Liver (tissue), 9 donors: ENCODE data around the gene BHLHA15. TPM values are rescaled to one million over a fixed set of nuclear protein-coding genes. Genes with fewer than 3 reads are reported as not detected.
A peak's percentile ranks its signal among the peaks of the same experiment; 100 is the strongest.

ENCODE experiments used
- DNase-seq: peaks from one replicate; pipeline ENCODE4 v3.0.0-alpha.2; 2017; ENCODE audit warnings: low spot score
- H3K27ac ChIP-seq, 2 donors: one replicate each; pipeline ENCODE4 v1.7.0; 2013; ENCODE audit warnings: inconsistent platforms in 2 of 2, low read length in 2 of 2, control low read depth in 1 of 2, low read depth in 1 of 2, mild to moderate bottlenecking in 1 of 2
- H3K27me3 ChIP-seq, 4 donors: one replicate each; pipeline versions ENCODE4 v1.6.1 to v1.7.0; 2013; ENCODE audit warnings: low read length in 3 of 4, inconsistent platforms in 1 of 4, mild to moderate bottlenecking in 1 of 4, moderate library complexity in 1 of 4; ENCODE audit not compliant: control insufficient read depth in 4 of 4, insufficient read depth in 4 of 4
- H3K36me3 ChIP-seq, 4 donors: one replicate each; pipeline versions ENCODE4 v1.6.1 to v1.7.0; 2013; ENCODE audit warnings: low read length in 3 of 4, mild to moderate bottlenecking in 3 of 4, low read depth in 1 of 4, moderate library complexity in 1 of 4; ENCODE audit not compliant: control insufficient read depth in 4 of 4, insufficient read depth in 3 of 4
- H3K4me1 ChIP-seq, 4 donors: one replicate each; pipeline versions ENCODE4 v1.6.1 to v1.7.0; 2013; ENCODE audit warnings: low read length in 3 of 4, mild to moderate bottlenecking in 3 of 4, moderate library complexity in 1 of 4; ENCODE audit not compliant: control insufficient read depth in 4 of 4, insufficient read depth in 4 of 4
- H3K4me3 ChIP-seq, 3 donors: one replicate each; pipeline versions ENCODE4 v1.6.1 to v1.7.0; 2013; ENCODE audit warnings: low read length in 3 of 3, control low read depth in 1 of 3, low read depth in 1 of 3, mild to moderate bottlenecking in 1 of 3
- H3K9ac ChIP-seq, 2 donors: one replicate each; pipeline ENCODE4 v1.7.0; 2013; ENCODE audit warnings: low read length in 2 of 2, mild to moderate bottlenecking in 2 of 2, moderate library complexity in 2 of 2, control low read depth in 1 of 2, low read depth in 1 of 2
- H3K9me3 ChIP-seq, 4 donors: one replicate each; pipeline versions ENCODE4 v1.6.1 to v1.7.0; 2013; ENCODE audit warnings: low read length in 3 of 4; ENCODE audit not compliant: control insufficient read depth in 4 of 4
- EGR1 ChIP-seq, 2 donors: IDR thresholded peaks; 2 replicates each; pipeline ENCODE4 v1.6.1; 2016 to 2018; ENCODE audit warnings: antibody characterized with exemption in 2 of 2, low read depth in 2 of 2
- FOXA1 ChIP-seq: IDR thresholded peaks from 2 replicates; pipeline ENCODE4 v1.6.1; 2016; ENCODE audit warnings: antibody characterized with exemption
- FOXA2 ChIP-seq: IDR thresholded peaks from 2 replicates; pipeline ENCODE4 v1.6.1; 2016; ENCODE audit warnings: antibody characterized with exemption
- GABPA ChIP-seq, 2 donors: IDR thresholded peaks in 1 of 2; conservative IDR thresholded peaks in 1 of 2; 2 replicates each; pipeline ENCODE4 v1.6.1; 2016; ENCODE audit warnings: antibody characterized with exemption in 2 of 2, mild to moderate bottlenecking in 1 of 2, moderate library complexity in 1 of 2
- HNF4G ChIP-seq: IDR thresholded peaks from 2 replicates; pipeline ENCODE4 v1.6.1; 2016; ENCODE audit warnings: antibody characterized with exemption
- JUND ChIP-seq, 2 donors: IDR thresholded peaks; 2 replicates each; pipeline ENCODE4 v1.6.1; 2016; ENCODE audit warnings: antibody characterized with exemption in 2 of 2
- NR2F2 ChIP-seq: IDR thresholded peaks from 2 replicates; pipeline ENCODE4 v1.6.1; 2016; ENCODE audit warnings: antibody characterized with exemption
- RAD21 ChIP-seq, 2 donors: IDR thresholded peaks; 2 replicates each; pipeline ENCODE4 v1.6.1; 2016; ENCODE audit warnings: antibody characterized with exemption in 2 of 2, mild to moderate bottlenecking in 2 of 2
- RXRA ChIP-seq, 2 donors: IDR thresholded peaks; 2 replicates each; pipeline ENCODE4 v1.6.1; 2017 to 2018; ENCODE audit warnings: antibody characterized with exemption in 2 of 2, mild to moderate bottlenecking in 1 of 2
- TAF1 ChIP-seq: conservative IDR thresholded peaks from 2 replicates; pipeline ENCODE4 v1.6.1; 2016; ENCODE audit warnings: antibody characterized with exemption, mild to moderate bottlenecking
- YY1 ChIP-seq: IDR thresholded peaks from 2 replicates; pipeline ENCODE4 v1.6.1; 2016; ENCODE audit warnings: antibody characterized with exemption, mild to moderate bottlenecking
- WGBS: extraction: QIAGEN DNeasy Blood & Tissue Kit; methylation state at CpG from one replicate; pipeline ENCODE4 v1.1.7; 2013; 5-methylcytosine and 5-hydroxymethylcytosine counted together
- polyA plus RNA-seq, 2 donors: library from polyadenylated mRNA; stranded (reverse) in 1 of 2; unstranded in 1 of 2; fragments of 200-250 nt in 1 of 2; fragments of >200 nt in 1 of 2; fragmentation: Nextera tagmentation in 1 of 2; extraction: Ambion mirVana in 1 of 2; gene quantifications; one replicate each; pipeline versions ENCODE4 v1.2.1 to v1.2.3, GENCODE V29; 2013 to 2015
- total RNA-seq, 2 donors: library from RNA; depleted of rRNA; stranded (reverse); fragments of >200 nt; gene quantifications; one replicate each; pipeline ENCODE4 v1.2.3, GENCODE V29; 2014
- TF ChIP-seq, protein P1 (sequence below): IDR thresholded peaks from 2 replicates; pipeline ENCODE4 v1.6.1; 2016; ENCODE audit warnings: antibody characterized with exemption, mild to moderate bottlenecking
- TF ChIP-seq, protein P2 (sequence below): fragments of 150-350 bp; IDR thresholded peaks from 2 replicates; pipeline ENCODE4 v1.5.1; 2017; ENCODE audit warnings: improper control_type of control experiment, low read depth, low read length; ENCODE audit not compliant: missing input control
- TF ChIP-seq, protein P3 (sequence below): IDR thresholded peaks from 2 replicates; pipeline ENCODE4 v1.6.1; 2016; ENCODE audit warnings: antibody characterized with exemption
- TF ChIP-seq, protein P4 (sequence below): IDR thresholded peaks from 2 replicates; pipeline ENCODE4 v1.6.1; 2016; ENCODE audit warnings: antibody characterized with exemption
- TF ChIP-seq, protein P5 (sequence below): IDR thresholded peaks from 2 replicates; pipeline ENCODE4 v1.6.1; 2016; ENCODE audit warnings: antibody characterized with exemption
- donor health status: healthy.
- donor health status: healthy.
- donor health status: healthy.
- donor health status: healthy.
- donor health status: healthy.

BHLHA15 gene
- total and polyA plus RNA-seq, 4 donors = 1.0 to 28.9 (median 7.6) TPM

DNA sequence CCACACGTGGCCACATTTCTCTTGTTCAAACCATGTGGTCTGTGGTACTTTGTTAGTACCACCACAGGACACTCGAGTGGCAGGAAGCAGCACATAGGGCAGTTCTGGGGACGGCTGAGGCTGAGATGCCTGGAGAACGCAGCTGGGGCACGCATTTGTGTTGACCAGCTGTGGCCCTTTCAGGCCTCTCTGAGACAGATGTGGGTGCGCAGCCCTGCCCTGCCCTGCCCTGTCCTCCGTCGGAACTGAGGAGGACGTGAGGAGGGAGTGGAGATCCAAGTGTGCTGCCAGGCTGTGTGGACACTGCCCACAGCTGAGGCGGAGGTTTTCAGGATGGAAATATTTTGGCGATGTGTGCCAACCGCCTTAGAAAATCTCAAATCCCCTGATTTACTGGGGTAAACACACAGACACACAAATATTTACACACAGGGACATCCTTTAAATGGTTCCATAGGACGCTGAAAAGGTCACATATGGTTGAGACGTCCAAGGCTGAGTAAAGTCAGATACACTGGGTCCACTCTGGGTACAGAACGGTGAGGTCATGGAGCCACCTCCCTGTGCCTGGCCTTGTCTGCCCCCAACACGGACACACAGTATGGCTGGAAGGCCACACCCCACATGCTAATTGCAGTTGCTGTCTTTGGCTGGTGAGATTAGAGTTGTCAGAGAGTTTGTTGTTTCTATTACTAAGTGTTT, 14.8 kb downstream of the BHLHA15 start (continued):
- TF ChIP-seq, protein P1, sequence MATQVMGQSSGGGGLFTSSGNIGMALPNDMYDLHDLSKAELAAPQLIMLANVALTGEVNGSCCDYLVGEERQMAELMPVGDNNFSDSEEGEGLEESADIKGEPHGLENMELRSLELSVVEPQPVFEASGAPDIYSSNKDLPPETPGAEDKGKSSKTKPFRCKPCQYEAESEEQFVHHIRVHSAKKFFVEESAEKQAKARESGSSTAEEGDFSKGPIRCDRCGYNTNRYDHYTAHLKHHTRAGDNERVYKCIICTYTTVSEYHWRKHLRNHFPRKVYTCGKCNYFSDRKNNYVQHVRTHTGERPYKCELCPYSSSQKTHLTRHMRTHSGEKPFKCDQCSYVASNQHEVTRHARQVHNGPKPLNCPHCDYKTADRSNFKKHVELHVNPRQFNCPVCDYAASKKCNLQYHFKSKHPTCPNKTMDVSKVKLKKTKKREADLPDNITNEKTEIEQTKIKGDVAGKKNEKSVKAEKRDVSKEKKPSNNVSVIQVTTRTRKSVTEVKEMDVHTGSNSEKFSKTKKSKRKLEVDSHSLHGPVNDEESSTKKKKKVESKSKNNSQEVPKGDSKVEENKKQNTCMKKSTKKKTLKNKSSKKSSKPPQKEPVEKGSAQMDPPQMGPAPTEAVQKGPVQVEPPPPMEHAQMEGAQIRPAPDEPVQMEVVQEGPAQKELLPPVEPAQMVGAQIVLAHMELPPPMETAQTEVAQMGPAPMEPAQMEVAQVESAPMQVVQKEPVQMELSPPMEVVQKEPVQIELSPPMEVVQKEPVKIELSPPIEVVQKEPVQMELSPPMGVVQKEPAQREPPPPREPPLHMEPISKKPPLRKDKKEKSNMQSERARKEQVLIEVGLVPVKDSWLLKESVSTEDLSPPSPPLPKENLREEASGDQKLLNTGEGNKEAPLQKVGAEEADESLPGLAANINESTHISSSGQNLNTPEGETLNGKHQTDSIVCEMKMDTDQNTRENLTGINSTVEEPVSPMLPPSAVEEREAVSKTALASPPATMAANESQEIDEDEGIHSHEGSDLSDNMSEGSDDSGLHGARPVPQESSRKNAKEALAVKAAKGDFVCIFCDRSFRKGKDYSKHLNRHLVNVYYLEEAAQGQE = no peak
- TF ChIP-seq GABPA (IDR thresholded peaks at IDR 0.05 in 1 of 2, conservative IDR thresholded peaks at IDR 0.05 in 1 of 2) (no peak), FOXA2 (no peak)
- TF ChIP-seq, protein P2, sequence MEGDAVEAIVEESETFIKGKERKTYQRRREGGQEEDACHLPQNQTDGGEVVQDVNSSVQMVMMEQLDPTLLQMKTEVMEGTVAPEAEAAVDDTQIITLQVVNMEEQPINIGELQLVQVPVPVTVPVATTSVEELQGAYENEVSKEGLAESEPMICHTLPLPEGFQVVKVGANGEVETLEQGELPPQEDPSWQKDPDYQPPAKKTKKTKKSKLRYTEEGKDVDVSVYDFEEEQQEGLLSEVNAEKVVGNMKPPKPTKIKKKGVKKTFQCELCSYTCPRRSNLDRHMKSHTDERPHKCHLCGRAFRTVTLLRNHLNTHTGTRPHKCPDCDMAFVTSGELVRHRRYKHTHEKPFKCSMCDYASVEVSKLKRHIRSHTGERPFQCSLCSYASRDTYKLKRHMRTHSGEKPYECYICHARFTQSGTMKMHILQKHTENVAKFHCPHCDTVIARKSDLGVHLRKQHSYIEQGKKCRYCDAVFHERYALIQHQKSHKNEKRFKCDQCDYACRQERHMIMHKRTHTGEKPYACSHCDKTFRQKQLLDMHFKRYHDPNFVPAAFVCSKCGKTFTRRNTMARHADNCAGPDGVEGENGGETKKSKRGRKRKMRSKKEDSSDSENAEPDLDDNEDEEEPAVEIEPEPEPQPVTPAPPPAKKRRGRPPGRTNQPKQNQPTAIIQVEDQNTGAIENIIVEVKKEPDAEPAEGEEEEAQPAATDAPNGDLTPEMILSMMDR = no peak

DNA sequence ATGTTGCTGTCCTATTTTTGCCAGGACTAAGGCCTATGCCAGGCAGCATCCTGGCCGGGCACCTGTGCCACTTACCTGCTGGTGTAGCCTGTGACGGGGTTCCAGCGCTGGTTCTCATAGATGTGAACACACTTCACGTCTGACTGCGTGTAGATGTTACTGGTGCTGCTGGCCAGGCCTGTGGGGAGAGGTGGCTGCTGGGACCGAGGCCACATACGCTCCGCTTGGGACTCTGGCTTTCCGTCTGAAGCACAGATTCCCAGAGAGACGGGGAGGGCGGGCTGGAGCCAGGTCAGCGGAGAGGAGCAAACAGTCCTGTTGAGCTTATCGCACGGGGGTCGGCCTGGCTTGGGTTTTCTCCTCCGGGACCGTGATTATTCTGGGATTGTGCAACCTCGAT, 16.7 kb downstream of the BHLHA15 start:
- Histone ChIP-seq H3K9ac (no peak overlapping the region), H3K4me1 (no peaks in the 10 kb centered on the region), H3K27ac (no peak overlapping the region), H3K4me3 (no peak overlapping the region), H3K9me3 (no peaks in the 10 kb centered on the region), H3K36me3 (peaks cover 0 to 19% (median 4%) of the 10 kb centered on the region in 4 donors), H3K27me3 (no peaks in the 10 kb centered on the region)
- 94% methylated on average over 18 of the region's 18 CpGs for WGBS
- peak; percentile 46 for DNase-seq
- TF ChIP-seq EGR1 (IDR thresholded peaks at IDR 0.05; ENCODE audit: low read depth in 2 of 2) (no peak), HNF4G (no peak), TAF1 (no peak), RXRA (IDR thresholded peaks at IDR 0.05) (no peak), RAD21 (IDR thresholded peaks at IDR 0.05) (no peak), FOXA1 (no peak), NR2F2 (no peak), JUND (IDR thresholded peaks at IDR 0.05) (no peak), YY1 (no peak)
- TF ChIP-seq, protein P3, sequence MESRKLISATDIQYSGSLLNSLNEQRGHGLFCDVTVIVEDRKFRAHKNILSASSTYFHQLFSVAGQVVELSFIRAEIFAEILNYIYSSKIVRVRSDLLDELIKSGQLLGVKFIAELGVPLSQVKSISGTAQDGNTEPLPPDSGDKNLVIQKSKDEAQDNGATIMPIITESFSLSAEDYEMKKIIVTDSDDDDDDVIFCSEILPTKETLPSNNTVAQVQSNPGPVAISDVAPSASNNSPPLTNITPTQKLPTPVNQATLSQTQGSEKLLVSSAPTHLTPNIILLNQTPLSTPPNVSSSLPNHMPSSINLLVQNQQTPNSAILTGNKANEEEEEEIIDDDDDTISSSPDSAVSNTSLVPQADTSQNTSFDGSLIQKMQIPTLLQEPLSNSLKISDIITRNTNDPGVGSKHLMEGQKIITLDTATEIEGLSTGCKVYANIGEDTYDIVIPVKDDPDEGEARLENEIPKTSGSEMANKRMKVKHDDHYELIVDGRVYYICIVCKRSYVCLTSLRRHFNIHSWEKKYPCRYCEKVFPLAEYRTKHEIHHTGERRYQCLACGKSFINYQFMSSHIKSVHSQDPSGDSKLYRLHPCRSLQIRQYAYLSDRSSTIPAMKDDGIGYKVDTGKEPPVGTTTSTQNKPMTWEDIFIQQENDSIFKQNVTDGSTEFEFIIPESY = no peak
- TF ChIP-seq, protein P4, sequence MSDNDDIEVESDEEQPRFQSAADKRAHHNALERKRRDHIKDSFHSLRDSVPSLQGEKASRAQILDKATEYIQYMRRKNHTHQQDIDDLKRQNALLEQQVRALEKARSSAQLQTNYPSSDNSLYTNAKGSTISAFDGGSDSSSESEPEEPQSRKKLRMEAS = no peak
- TF ChIP-seq, protein P1 = no peak
- TF ChIP-seq, protein P2 = no peak
- TF ChIP-seq, protein P5, sequence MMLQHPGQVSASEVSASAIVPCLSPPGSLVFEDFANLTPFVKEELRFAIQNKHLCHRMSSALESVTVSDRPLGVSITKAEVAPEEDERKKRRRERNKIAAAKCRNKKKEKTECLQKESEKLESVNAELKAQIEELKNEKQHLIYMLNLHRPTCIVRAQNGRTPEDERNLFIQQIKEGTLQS = no peak
